NCI-H146 (cell line): Measurements from ENCODE around the gene PLIN1.

ENCODE experiments used
- DNase-seq: peaks from one replicate; lab custom pipeline; 2025; lab: John Stamatoyannopoulos, UW

PLIN1 gene

GRCh38 chr15:89654301-89654761 is 24.8 kb downstream of the PLIN1 start:
- no peak for DNase-seq

GRCh38 chr15:89653578-89653977 is 25.6 kb downstream of the PLIN1 start:
- DNase-seq, result no peak

GRCh38 chr15:89652666-89653065 is 26.5 kb downstream of the PLIN1 start:
- DNase-seq, result no peak

GRCh38 chr15:89652131-89652530 is 27.0 kb downstream of the PLIN1 start:
- DNase-seq, result no peak

- DNase-seq, result no peak
Observed at GRCh38 chr15:89649716-89650115, 29.5 kb downstream of the PLIN1 start.

GRCh38 chr15:89649013-89649625 is 30.0 kb downstream of the PLIN1 start:
- DNase-seq, result no peak

- no peak for DNase-seq
Observed at GRCh38 chr15:89648106-89649012, 30.8 kb downstream of the PLIN1 start.

- peak; percentile 1 for DNase-seq
Observed at GRCh38 chr15:89647191-89647851, 31.8 kb downstream of the PLIN1 start.

- DNase-seq, result no peak
Observed at GRCh38 chr15:89646416-89647141, 32.6 kb downstream of the PLIN1 start.

- DNase-seq, result no peak
Observed at GRCh38 chr15:89645680-89646079, 33.5 kb downstream of the PLIN1 start.

- DNase-seq, result no peak
Observed at GRCh38 chr15:89642106-89642505, 37.1 kb downstream of the PLIN1 start.

GRCh38 chr15:89641053-89641452 is 38.1 kb downstream of the PLIN1 start:
- DNase-seq, result no peak

- no peak for DNase-seq
Observed at GRCh38 chr15:89640245-89640644, 38.9 kb downstream of the PLIN1 start.

GRCh38 chr15:89633585-89633984 is 45.6 kb downstream of the PLIN1 start:
- no peak for DNase-seq

- DNase-seq, result no peak
Observed at GRCh38 chr15:89632563-89633430, 46.4 kb downstream of the PLIN1 start.

GRCh38 chr15:89631902-89632264 is 47.3 kb downstream of the PLIN1 start:
- DNase-seq, result no peak

GRCh38 chr15:89630974-89631901 is 47.9 kb downstream of the PLIN1 start:
- DNase-seq, result no peak

GRCh38 chr15:89630260-89630659 is 48.9 kb downstream of the PLIN1 start:
- no peak for DNase-seq

GRCh38 chr15:89629829-89630228 is 49.3 kb downstream of the PLIN1 start:
- DNase-seq, result no peak
